Measurements from ENCODE around the gene CCL28. TPM values are rescaled to one million over a fixed set of nuclear protein-coding genes. Genes with fewer than 3 reads are reported as not detected.

Gene CCL28
- total and polyA plus RNA-seq, 4 experiments from 2014 or later, result 5.7 to 18.2 (median 12.0) TPM

GRCh38 chr5:43389679-43390329 is 22.4 kb downstream of the CCL28 start:
- Mint-ChIP-seq H3K27me3 (no peaks in the 10 kb centered on the region), H3K36me3 (peaks cover 20 to 24% of the 10 kb centered on the region in 2 donors), H3K4me1 (peaks cover 6 to 30% (median 21%) of the 10 kb centered on the region in 4 donors), H3K4me3 (no peak overlapping the region), H3K9me3 (peaks cover 0 to 2% (median 0%) of the 10 kb centered on the region in 8 donors), H3K27ac (peak overlapping the region in 3 of 7 donors; percentile 0 to 47 (median 31))
- no peaks in the 10 kb centered on the region for H3K9me3 ChIP-seq (ENCODE audit: control insufficient read depth in 1 of 2, low read length in 2 of 2)
- H3K27ac ChIP-seq (ENCODE audit: low read depth, low read length), result no peak overlapping the region
- H3K4me1 ChIP-seq (ENCODE audit: insufficient read depth, low read length), result peaks cover 11% of the 10 kb centered on the region
- CTCF ChIA-PET (ENCODE audit: partially characterized antibody), result interaction anchor here (0.6 to 3.7 kb wide), 21 partner anchors 10 to 563 kb away, joined by 3 to 26 read pairs (median 4); partner anchors contain the start of genes HMGCS1 and TMEM267
- no peaks in the 10 kb centered on the region for H3K36me3 ChIP-seq (ENCODE audit: insufficient read depth, low read length)
- peak; percentile 45 to 56 (median 53) for DNase-seq
- intact Hi-C loops (cut with micrococcal nuclease), result loop anchor here (1.0 to 5.0 kb wide), 5 partner anchors 77 to 481 kb away; partner anchors contain the start of genes HMGCS1 and PAIP1
- H3K4me3 ChIP-seq (ENCODE audit: low read length in 2 of 2), result no peak overlapping the region
- H3K27me3 ChIP-seq (ENCODE audit: insufficient read depth, low read length), result no peaks in the 10 kb centered on the region
- POLR2A ChIA-PET (ENCODE audit: partially characterized antibody), result interaction anchor here (0.8 to 3.4 kb wide), 3 partner anchors 76 to 324 kb away, joined by 3 to 20 read pairs (median 6); partner anchors contain the start of genes HMGCS1 and TMEM267

GRCh38 chr5:43386960-43387362 is 25.2 kb downstream of the CCL28 start:
- peak overlapping the region in 1 of 7 donors; percentile 45 for H3K27ac Mint-ChIP-seq
- H3K36me3 Mint-ChIP-seq, result peaks cover 34 to 45% of the 10 kb centered on the region in 2 donors
- DNase-seq, result no peak
- intact Hi-C loops (cut with micrococcal nuclease), result no loop called here
- Histone ChIP-seq H3K4me3 (ENCODE audit: low read length in 2 of 2) (no peak overlapping the region), H3K36me3 (ENCODE audit: insufficient read depth, low read length) (no peaks in the 10 kb centered on the region), H3K27ac (ENCODE audit: low read depth, low read length) (no peak overlapping the region), H3K9me3 (ENCODE audit: control insufficient read depth in 1 of 2, low read length in 2 of 2) (no peaks in the 10 kb centered on the region), H3K4me1 (ENCODE audit: insufficient read depth, low read length) (peaks cover 11% of the 10 kb centered on the region), H3K27me3 (ENCODE audit: insufficient read depth, low read length) (no peaks in the 10 kb centered on the region)
- H3K27me3 Mint-ChIP-seq, result no peaks in the 10 kb centered on the region
- H3K4me3 Mint-ChIP-seq, result no peak overlapping the region
- ChIA-PET POLR2A (ENCODE audit: partially characterized antibody) (no interaction called here), CTCF (ENCODE audit: partially characterized antibody) (interaction anchor here (0.9 to 3.7 kb wide), 3 partner anchors 12 to 475 kb away, joined by 3 to 17 read pairs (median 3); no protein-coding TSS in a partner anchor)
- peaks cover 4 to 37% (median 15%) of the 10 kb centered on the region in 4 donors for H3K4me1 Mint-ChIP-seq
- peaks cover 0 to 2% (median 0%) of the 10 kb centered on the region in 8 donors for H3K9me3 Mint-ChIP-seq

GRCh38 chr5:43376496-43377140 is 35.6 kb downstream of the CCL28 start:
- no peak for DNase-seq
- H3K36me3 ChIP-seq (ENCODE audit: insufficient read depth, low read length), result peaks cover 4% of the 10 kb centered on the region
- no peaks in the 10 kb centered on the region for H3K27me3 Mint-ChIP-seq
- peaks cover 0 to 2% (median 0%) of the 10 kb centered on the region in 4 donors for H3K4me1 Mint-ChIP-seq
- peak overlapping the region in 1 of 7 donors; percentile 16 for H3K27ac Mint-ChIP-seq
- no peaks in the 10 kb centered on the region for H3K9me3 Mint-ChIP-seq
- intact Hi-C loops (cut with micrococcal nuclease), result no loop called here
- peaks cover 32 to 42% of the 10 kb centered on the region in 2 donors for H3K36me3 Mint-ChIP-seq
- H3K27ac ChIP-seq (ENCODE audit: low read depth, low read length), result no peak overlapping the region
- no peak overlapping the region for H3K4me3 ChIP-seq (ENCODE audit: low read length in 2 of 2)
- H3K27me3 ChIP-seq (ENCODE audit: insufficient read depth, low read length), result no peaks in the 10 kb centered on the region
- no peak overlapping the region for H3K4me3 Mint-ChIP-seq
- ChIA-PET CTCF (ENCODE audit: partially characterized antibody) (interaction anchor here (1.0 kb wide), 1 partner anchor 14 kb away, joined by 3 read pairs; no protein-coding TSS in a partner anchor), POLR2A (ENCODE audit: partially characterized antibody) (no interaction called here)
- no peaks in the 10 kb centered on the region for H3K4me1 ChIP-seq (ENCODE audit: insufficient read depth, low read length)
- H3K9me3 ChIP-seq (ENCODE audit: control insufficient read depth in 1 of 2, low read length in 2 of 2), result no peaks in the 10 kb centered on the region

DNA sequence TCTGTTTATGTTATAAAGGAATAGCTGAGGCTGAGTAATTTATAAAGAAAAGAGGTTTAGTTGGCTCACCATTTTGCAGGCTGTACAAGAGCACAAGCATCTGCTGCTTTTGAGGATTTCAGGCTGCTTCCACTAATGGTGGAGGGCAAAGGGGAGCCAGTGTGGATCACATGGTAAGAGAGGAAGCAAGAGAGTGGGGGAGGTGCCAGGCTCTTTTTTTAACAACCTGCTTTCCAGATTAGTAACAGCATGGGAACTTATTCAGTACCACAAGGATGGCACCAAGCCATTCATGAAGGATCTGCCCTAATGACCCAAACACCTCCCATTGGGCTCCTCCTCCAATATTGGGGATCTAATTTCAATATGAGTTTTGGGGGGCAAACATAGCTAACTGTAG is 40.4 kb downstream of the CCL28 start:
- H3K4me1 Mint-ChIP-seq, result peaks cover 0 to 2% (median 0%) of the 10 kb centered on the region in 4 donors
- Histone ChIP-seq H3K27ac (ENCODE audit: low read depth, low read length) (no peak overlapping the region), H3K36me3 (ENCODE audit: insufficient read depth, low read length) (peaks cover 3% of the 10 kb centered on the region), H3K4me1 (ENCODE audit: insufficient read depth, low read length) (no peaks in the 10 kb centered on the region), H3K27me3 (ENCODE audit: insufficient read depth, low read length) (no peaks in the 10 kb centered on the region), H3K4me3 (ENCODE audit: low read length in 2 of 2) (no peak overlapping the region), H3K9me3 (ENCODE audit: control insufficient read depth in 1 of 2, low read length in 2 of 2) (no peaks in the 10 kb centered on the region)
- intact Hi-C loops (cut with micrococcal nuclease), result no loop called here
- ChIA-PET CTCF (ENCODE audit: partially characterized antibody) (no interaction called here), POLR2A (ENCODE audit: partially characterized antibody) (no interaction called here)
- DNase-seq, result no peak
- no peaks in the 10 kb centered on the region for H3K27me3 Mint-ChIP-seq
- no peak overlapping the region for H3K27ac Mint-ChIP-seq
- peaks cover 31 to 39% of the 10 kb centered on the region in 2 donors for H3K36me3 Mint-ChIP-seq
- no peak overlapping the region for H3K4me3 Mint-ChIP-seq
- peaks cover 0 to 22% (median 12%) of the 10 kb centered on the region in 8 donors for H3K9me3 Mint-ChIP-seq

DNA sequence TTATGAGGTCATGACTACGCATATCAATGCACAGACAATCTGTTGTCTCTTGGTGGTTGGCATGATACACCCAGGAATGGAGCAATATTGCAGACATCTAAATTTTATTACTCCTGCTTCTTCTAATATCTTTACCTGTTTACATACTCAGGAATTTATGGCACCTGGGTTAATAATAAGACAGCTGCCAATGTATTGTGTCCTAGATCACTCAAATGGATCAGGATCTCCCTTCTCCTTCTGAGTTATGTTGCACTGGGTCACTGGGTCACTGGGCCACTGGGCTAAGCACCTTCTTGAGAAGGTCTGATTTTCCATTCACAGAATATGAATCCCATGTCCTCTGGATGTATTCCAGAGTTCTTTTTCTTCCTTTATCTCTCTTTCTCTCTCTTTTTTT is 41.8 kb downstream of the CCL28 start:
- no peak for DNase-seq
- Histone ChIP-seq H3K9me3 (ENCODE audit: control insufficient read depth in 1 of 2, low read length in 2 of 2) (no peaks in the 10 kb centered on the region), H3K36me3 (ENCODE audit: insufficient read depth, low read length) (no peaks in the 10 kb centered on the region), H3K27me3 (ENCODE audit: insufficient read depth, low read length) (no peaks in the 10 kb centered on the region), H3K4me3 (ENCODE audit: low read length in 2 of 2) (no peak overlapping the region), H3K27ac (ENCODE audit: low read depth, low read length) (no peak overlapping the region), H3K4me1 (ENCODE audit: insufficient read depth, low read length) (no peaks in the 10 kb centered on the region)
- intact Hi-C loops (cut with micrococcal nuclease), result no loop called here
- no peak overlapping the region for H3K4me3 Mint-ChIP-seq
- H3K36me3 Mint-ChIP-seq, result peaks cover 22 to 31% of the 10 kb centered on the region in 2 donors
- peaks cover 0 to 27% (median 12%) of the 10 kb centered on the region in 8 donors for H3K9me3 Mint-ChIP-seq
- POLR2A ChIA-PET (ENCODE audit: partially characterized antibody), result no interaction called here
- H3K4me1 Mint-ChIP-seq, result peaks cover 0 to 2% (median 0%) of the 10 kb centered on the region in 4 donors
- H3K27ac Mint-ChIP-seq, result peak overlapping the region in 1 of 7 donors; percentile 48
- CTCF ChIA-PET (ENCODE audit: partially characterized antibody), result no interaction called here
- peaks cover 2 to 4% of the 10 kb centered on the region in 2 donors for H3K27me3 Mint-ChIP-seq

GRCh38 chr5:43369651-43370050 is 42.5 kb downstream of the CCL28 start:
- intact Hi-C loops (cut with micrococcal nuclease), result no loop called here
- peaks cover 24 to 31% of the 10 kb centered on the region in 2 donors for H3K36me3 Mint-ChIP-seq
- ChIA-PET POLR2A (ENCODE audit: partially characterized antibody) (no interaction called here), CTCF (ENCODE audit: partially characterized antibody) (no interaction called here)
- H3K27ac Mint-ChIP-seq, result no peak overlapping the region
- Histone ChIP-seq H3K36me3 (ENCODE audit: insufficient read depth, low read length) (no peaks in the 10 kb centered on the region), H3K27ac (ENCODE audit: low read depth, low read length) (no peak overlapping the region), H3K4me3 (ENCODE audit: low read length in 2 of 2) (no peak overlapping the region), H3K4me1 (ENCODE audit: insufficient read depth, low read length) (no peaks in the 10 kb centered on the region), H3K9me3 (ENCODE audit: control insufficient read depth in 1 of 2, low read length in 2 of 2) (no peaks in the 10 kb centered on the region), H3K27me3 (ENCODE audit: insufficient read depth, low read length) (no peaks in the 10 kb centered on the region)
- H3K27me3 Mint-ChIP-seq, result peaks cover 2 to 4% of the 10 kb centered on the region in 2 donors
- peaks cover 0 to 2% (median 0%) of the 10 kb centered on the region in 4 donors for H3K4me1 Mint-ChIP-seq
- no peak overlapping the region for H3K4me3 Mint-ChIP-seq
- H3K9me3 Mint-ChIP-seq, result peaks cover 0 to 27% (median 12%) of the 10 kb centered on the region in 8 donors
- no peak for DNase-seq

All from CD4-positive, alpha-beta memory T cell (primary cell).